ENCODE data around the gene GPC6.

DNA sequence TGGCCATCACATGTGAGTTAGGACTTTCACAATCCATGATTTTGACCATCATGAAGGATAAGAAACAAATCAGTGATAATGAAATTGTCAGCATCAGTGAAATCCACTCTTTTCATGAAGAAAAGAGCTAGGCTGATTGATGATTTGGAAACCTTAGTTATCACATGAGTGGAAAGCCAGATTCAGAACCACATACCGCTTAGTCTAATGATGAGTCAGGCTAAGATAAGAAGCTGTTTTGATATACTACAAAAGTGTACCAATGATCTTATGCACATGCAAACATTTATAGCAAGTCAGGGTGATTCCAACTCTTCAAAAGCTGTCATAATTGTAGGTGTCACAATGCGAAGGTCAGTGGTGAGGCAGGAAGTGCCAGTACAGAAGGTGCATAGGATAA lies 519.3 kb downstream of the GPC6 start:
- TF ChIP-seq ELF4 (IDR thresholded peaks at IDR 0.05), result no peak
- no peak for TF ChIP-seq SP1 (IDR thresholded peaks at IDR 0.05)
- TF ChIP-seq ZNF384 (IDR thresholded peaks at IDR 0.05), result no peak
- TF ChIP-seq, protein P1, sequence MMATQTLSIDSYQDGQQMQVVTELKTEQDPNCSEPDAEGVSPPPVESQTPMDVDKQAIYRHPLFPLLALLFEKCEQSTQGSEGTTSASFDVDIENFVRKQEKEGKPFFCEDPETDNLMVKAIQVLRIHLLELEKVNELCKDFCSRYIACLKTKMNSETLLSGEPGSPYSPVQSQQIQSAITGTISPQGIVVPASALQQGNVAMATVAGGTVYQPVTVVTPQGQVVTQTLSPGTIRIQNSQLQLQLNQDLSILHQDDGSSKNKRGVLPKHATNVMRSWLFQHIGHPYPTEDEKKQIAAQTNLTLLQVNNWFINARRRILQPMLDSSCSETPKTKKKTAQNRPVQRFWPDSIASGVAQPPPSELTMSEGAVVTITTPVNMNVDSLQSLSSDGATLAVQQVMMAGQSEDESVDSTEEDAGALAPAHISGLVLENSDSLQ (IDR thresholded peaks at IDR 0.05), result no peak
- TF ChIP-seq BHLHE40 (IDR thresholded peaks at IDR 0.05; ENCODE audit: borderline replicate concordance), result no peak
